AG10803 (cell line): ENCODE data around the gene BSPRY.

Experiments used
- DNase-seq: peaks from one replicate; pipeline ENCODE4 v3.0.0; 2010; ENCODE audit warnings: low read depth
- H3K4me3 ChIP-seq: 2 replicates; pipeline ENCODE4 v1.5.1; 2011; ENCODE audit warnings: mild to moderate bottlenecking, low read length, control low read depth
- CTCF ChIP-seq: conservative IDR thresholded peaks from 2 replicates; pipeline ENCODE4 v1.5.1; 2011; ENCODE audit warnings: mild to moderate bottlenecking, low read length, control low read depth, inconsistent platforms

The BSPRY gene

GRCh38 chr9:113417370-113417769 is 68.0 kb downstream of the BSPRY start:
- H3K4me3 ChIP-seq, result no peak overlapping the region
- TF ChIP-seq CTCF, result no peak
- DNase-seq, result no peak
